Spleen (tissue), 11 donors: Measurements from ENCODE around the gene ZNF839. TPM values are rescaled to one million over a fixed set of nuclear protein-coding genes. Genes with fewer than 3 reads are reported as not detected.
"Not testable (repeated sequence)": the region's sequence is repeated elsewhere in the genome, so short reads cannot be mapped to it uniquely, and the experiment has no call there.

Source experiments
- DNase-seq: peaks from one replicate; pipeline ENCODE4 v3.0.0-alpha.2; 2020
- H3K27ac ChIP-seq, 8 donors: fragments of 200-600 bp; sonication (generic) in 7 of 8; 1 replicate in 4 of 8; 2 replicates in 4 of 8; pipeline versions ENCODE4 v1.5.0 to v1.8.0; 2016 to 2021; ENCODE audit warnings: inconsistent platforms in 4 of 8, mild to moderate bottlenecking in 4 of 8, moderate library complexity in 1 of 8
- H3K27me3 ChIP-seq, 7 donors: fragments of 200-600 bp; sonication (generic) in 6 of 7; replicated peaks in 1 of 7; 1 replicate in 4 of 7; 2 replicates in 3 of 7; pipeline versions ENCODE4 v1.5.0 to v1.8.0; 2016 to 2021; ENCODE audit warnings: inconsistent platforms in 3 of 7, mild to moderate bottlenecking in 1 of 7
- H3K36me3 ChIP-seq, 6 donors: fragments of 200-600 bp; sonication (generic) in 5 of 6; 1 replicate in 4 of 6; 2 replicates in 2 of 6; pipeline versions ENCODE4 v1.5.0 to v1.8.0; 2016 to 2021; ENCODE audit warnings: inconsistent platforms in 2 of 6
- H3K4me1 ChIP-seq, 6 donors: fragments of 200-600 bp; sonication (generic) in 5 of 6; 1 replicate in 3 of 6; 2 replicates in 3 of 6; pipeline versions ENCODE4 v1.5.0 to v1.8.0; 2016 to 2021; ENCODE audit warnings: inconsistent platforms in 3 of 6
- H3K4me3 ChIP-seq, 8 donors: fragments of 200-600 bp; sonication (generic) in 7 of 8; 1 replicate in 4 of 8; 2 replicates in 4 of 8; pipeline versions ENCODE4 v1.5.0 to v1.8.0; 2016 to 2021; ENCODE audit warnings: inconsistent platforms in 4 of 8, mild to moderate bottlenecking in 4 of 8, moderate library complexity in 2 of 8
- H3K9me3 ChIP-seq, 8 donors: fragments of 200-600 bp; sonication (generic) in 7 of 8; 1 replicate in 4 of 8; 2 replicates in 4 of 8; pipeline versions ENCODE4 v1.5.0 to v1.8.0; 2016 to 2021; ENCODE audit warnings: inconsistent platforms in 4 of 8
- CTCF ChIP-seq, 11 experiments: fragments of 200-600 bp in 7 of 11; fragments of 450-650 bp in 4 of 11; sonication (generic) in 4 of 11; IDR thresholded peaks in 8 of 11; conservative IDR thresholded peaks in 3 of 11; 1 replicate in 7 of 11; 2 replicates in 4 of 11; pipeline versions ENCODE4 v1.4.0 to v1.8.0; 2016 to 2021; ENCODE audit warnings: antibody characterized with exemption in 11 of 11, inconsistent platforms in 4 of 11, mild to moderate bottlenecking in 1 of 11
- POLR2A ChIP-seq, 3 donors: fragments of 450-650 bp; IDR thresholded peaks; one replicate each; pipeline ENCODE4 v1.5.1; 2017; ENCODE audit warnings: antibody characterized with exemption in 3 of 3, mild to moderate bottlenecking in 1 of 3
- POLR2AphosphoS5 ChIP-seq, 3 donors: sonication (generic); formaldehyde crosslinking; IDR thresholded peaks; one replicate each; pipeline ENCODE4 v1.5.1; 2017; ENCODE audit warnings: antibody characterized with exemption in 3 of 3
- WGBS, 5 donors: extraction: QIAGEN DNeasy Blood & Tissue Kit in 3 of 5; methylation state at CpG; one replicate each; pipeline versions ENCODE4 v1.1.5 to v1.1.7; 2013 to 2018; 5-methylcytosine and 5-hydroxymethylcytosine counted together
- intact Hi-C: fragments of 100-400 bp; cut with DNase I; formaldehyde crosslinking; loops from one replicate; pipeline ENCODE4 v1.15.0; 2023; ENCODE audit warnings: low total_unique reads
- polyA plus RNA-seq, 3 donors: library from polyadenylated mRNA; stranded (reverse); fragments of 200-250 nt; gene quantifications; one replicate each; pipeline ENCODE4 v1.2.1, GENCODE V29; 2013
- total RNA-seq, 7 donors: library from RNA; depleted of rRNA in 3 of 7; stranded (reverse); fragments of >200 nt in 3 of 7; fragmentation: NEBNext Ultra II Directional in 4 of 7; extraction: Animal tissue kit (Norgen Biotek cat#: 25700) in 4 of 7; gene quantifications; one replicate each; pipeline versions ENCODE4 v1.1.0 to v1.2.1, GENCODE V29; 2016 to 2021
- donor health status: healthy with polysubstance abuse.
- donor health status: DM: no; HTN: no; CAD: no; lungs with moderate emphysema.
- donor health status: DM: no; HTN: no; CAD: no.
- donor health status: Bipolar disorder and iron deficiency.
- donor health status: healthy.
- donor health status: DM: no; HTN: no; CAD: no.
- donor health status: DM: yes; HTN: yes; CAD: no.

ZNF839 gene
- total and polyA plus RNA-seq, 10 donors = 10.3 to 28.5 (median 17.3) TPM

- 91 to 98% (median 95%) methylated on average over 12 of the region's 12 CpGs for WGBS, 5 donors
- no peak for DNase-seq
- TF ChIP-seq POLR2A (IDR thresholded peaks at IDR 0.05) = no peak
- no peak for TF ChIP-seq CTCF (IDR thresholded peaks at IDR 0.05 in 8 of 11, conservative IDR thresholded peaks at IDR 0.05 in 3 of 11)
- Histone ChIP-seq H3K9me3 (no peaks in the 10 kb centered on the region), H3K27ac (no peak overlapping the region), H3K4me1 (peaks cover 9 to 60% (median 38%) of the 10 kb centered on the region in 6 donors), H3K27me3 (no peaks in the 10 kb centered on the region), H3K36me3 (peaks cover 0 to 22% (median 12%) of the 10 kb centered on the region in 6 donors), H3K4me3 (no peak overlapping the region)
- intact Hi-C loops = no loop called here
Observed at GRCh38 chr14:102321456-102322422, 2.2 kb downstream of the ZNF839 start.

GRCh38 chr14:102323102-102323501, 3.6 kb downstream of the ZNF839 start:
- Histone ChIP-seq H3K4me3 (no peak overlapping the region), H3K27ac (peak overlapping the region in 2 of 8 donors; percentile 4 to 20), H3K4me1 (peaks cover 9 to 48% (median 27%) of the 10 kb centered on the region in 6 donors), H3K27me3 (no peaks in the 10 kb centered on the region), H3K36me3 (peaks cover 0 to 28% (median 12%) of the 10 kb centered on the region in 6 donors), H3K9me3 (no peaks in the 10 kb centered on the region)
- peak; percentile 68 for DNase-seq
- 40 to 47% (median 45%) methylated on average over 8 of the region's 8 CpGs for WGBS, 5 donors
- intact Hi-C loops = no loop called here
- no peak for TF ChIP-seq POLR2A (IDR thresholded peaks at IDR 0.05)
- TF ChIP-seq CTCF (IDR thresholded peaks at IDR 0.05 in 8 of 11, conservative IDR thresholded peaks at IDR 0.05 in 3 of 11) = peak in 7 of 11 experiments; percentile 17 to 58 (median 48)
- no peak for TF ChIP-seq POLR2AphosphoS5 (IDR thresholded peaks at IDR 0.05)

GRCh38 chr14:102325791-102326345, 6.3 kb downstream of the ZNF839 start:
- intact Hi-C loops = no loop called here
- Histone ChIP-seq H3K4me3 (no peak overlapping the region), H3K27ac (no peak overlapping the region), H3K9me3 (no peaks in the 10 kb centered on the region), H3K36me3 (peaks cover 0 to 28% (median 12%) of the 10 kb centered on the region in 6 donors), H3K4me1 (peaks cover under 1 to 26% (median 6%) of the 10 kb centered on the region in 6 donors), H3K27me3 (no peaks in the 10 kb centered on the region)
- peak; percentile 37 for DNase-seq
- 78 to 92% (median 89%) methylated on average over 9 of the region's 9 CpGs for WGBS, 5 donors
- TF ChIP-seq POLR2AphosphoS5 (IDR thresholded peaks at IDR 0.05) (no peak), CTCF (IDR thresholded peaks at IDR 0.05 in 8 of 11, conservative IDR thresholded peaks at IDR 0.05 in 3 of 11) (no peak), POLR2A (IDR thresholded peaks at IDR 0.05) (no peak)

GRCh38 chr14:102326583-102326982, 7.0 kb downstream of the ZNF839 start:
- 91 to 97% (median 94%) methylated on average over 14 of the region's 14 CpGs for WGBS, 5 donors
- no peak for TF ChIP-seq CTCF (IDR thresholded peaks at IDR 0.05 in 8 of 11, conservative IDR thresholded peaks at IDR 0.05 in 3 of 11)
- no peak for TF ChIP-seq POLR2AphosphoS5 (IDR thresholded peaks at IDR 0.05)
- TF ChIP-seq POLR2A (IDR thresholded peaks at IDR 0.05) = no peak
- no peaks in the 10 kb centered on the region for H3K27me3 ChIP-seq
- peak; percentile 51 for DNase-seq
- H3K36me3 ChIP-seq = peaks cover 0 to 31% (median 13%) of the 10 kb centered on the region in 6 donors
- intact Hi-C loops = no loop called here
- no peak overlapping the region for H3K27ac ChIP-seq
- no peaks in the 10 kb centered on the region for H3K9me3 ChIP-seq
- H3K4me3 ChIP-seq = no peak overlapping the region
- H3K4me1 ChIP-seq = peaks cover 0 to 19% (median 0%) of the 10 kb centered on the region in 6 donors

GRCh38 chr14:102329381-102329780, 9.8 kb downstream of the ZNF839 start:
- intact Hi-C loops, DNase-seq, H3K4me1 ChIP-seq, H3K27me3 ChIP-seq, H3K9me3 ChIP-seq, H3K27ac ChIP-seq, H3K4me3 ChIP-seq: not testable (repeated sequence)
- 90 to 96% (median 93%) methylated on average over 6 of the region's 6 CpGs for WGBS, 5 donors
- H3K36me3 ChIP-seq = peaks cover 0 to 51% (median 24%) of the 10 kb centered on the region in 6 donors
